Stimulated activated CD8-positive, alpha-beta memory T cell treated with anti-CD3 and anti-CD28 coated beads, Interleukin-15, amount 100 ng/mL, for 4 hours (primary cell): Measurements from ENCODE around the gene ELK3.

Experiments
- DNase-seq, 2 donors: peaks; one replicate each; pipeline ENCODE4 v3.0.0-alpha.2; 2020; ENCODE audit warnings: low read depth in 2 of 2

ELK3 gene

DNA sequence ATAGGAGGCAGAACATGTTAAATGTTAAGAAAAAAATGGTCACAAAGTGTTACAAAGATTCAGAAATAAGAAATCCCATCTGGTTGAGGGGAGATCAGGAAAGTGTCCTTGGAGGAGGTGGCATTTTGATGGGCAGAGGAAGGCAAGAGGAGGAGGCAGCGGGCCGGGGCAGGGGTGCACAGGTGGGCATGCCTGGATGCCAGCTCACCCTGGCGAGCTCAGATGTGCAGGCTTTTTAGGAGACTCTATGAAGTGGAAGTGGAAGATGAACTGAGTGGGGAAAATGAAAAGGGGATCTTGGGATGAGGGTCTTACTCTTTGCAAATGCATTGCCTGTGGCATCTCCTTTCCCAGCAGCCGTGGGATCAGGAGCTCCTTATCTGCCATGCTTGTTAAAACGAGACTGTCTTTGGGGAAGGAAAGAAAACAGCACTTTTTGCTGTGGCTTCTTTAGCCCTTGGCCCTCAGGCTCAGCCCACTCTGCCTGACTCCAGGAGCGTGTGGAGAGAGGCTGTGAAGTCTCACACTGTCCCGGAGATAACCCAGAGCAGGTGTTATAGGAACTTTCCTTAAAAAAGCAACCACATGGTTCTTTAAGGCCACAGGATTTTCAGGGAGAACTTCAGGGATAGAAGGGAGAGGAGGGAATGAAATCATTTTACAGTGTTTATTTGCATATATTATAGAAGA lies 62.6 kb downstream of the ELK3 start:
- no peak for DNase-seq

DNA sequence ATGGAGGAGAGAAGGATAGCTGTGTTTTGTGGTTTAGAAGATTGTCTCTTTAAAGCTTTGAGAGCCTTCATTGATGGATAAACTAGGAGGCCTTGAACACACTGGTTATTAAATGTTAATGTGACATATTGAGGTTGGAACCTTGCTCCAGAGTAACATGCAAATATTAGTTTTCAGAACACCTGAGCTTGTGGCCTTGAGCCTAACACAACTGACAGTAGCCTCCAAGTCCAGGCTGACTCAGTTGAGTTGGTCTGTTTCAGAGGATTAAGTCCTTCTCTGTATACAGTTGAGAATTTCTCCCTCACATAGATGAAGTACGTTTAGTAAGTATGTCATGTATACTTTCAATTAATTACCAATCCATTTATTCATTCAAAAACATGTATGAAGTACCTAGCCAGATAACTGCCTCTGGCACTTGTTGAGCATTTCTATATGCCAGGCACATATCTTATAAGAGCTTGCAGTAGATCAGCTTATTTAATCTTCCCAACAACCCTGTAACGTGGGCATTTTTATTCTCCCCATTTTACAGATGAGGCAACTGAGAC lies 63.5 kb downstream of the ELK3 start:
- no peak for DNase-seq

GRCh38 chr12:96258104-96258961 lies 64.2 kb downstream of the ELK3 start:
- DNase-seq, result no peak

- no peak for DNase-seq
Measured at GRCh38 chr12:96260231-96260630, 66.1 kb downstream of the ELK3 start.

DNA sequence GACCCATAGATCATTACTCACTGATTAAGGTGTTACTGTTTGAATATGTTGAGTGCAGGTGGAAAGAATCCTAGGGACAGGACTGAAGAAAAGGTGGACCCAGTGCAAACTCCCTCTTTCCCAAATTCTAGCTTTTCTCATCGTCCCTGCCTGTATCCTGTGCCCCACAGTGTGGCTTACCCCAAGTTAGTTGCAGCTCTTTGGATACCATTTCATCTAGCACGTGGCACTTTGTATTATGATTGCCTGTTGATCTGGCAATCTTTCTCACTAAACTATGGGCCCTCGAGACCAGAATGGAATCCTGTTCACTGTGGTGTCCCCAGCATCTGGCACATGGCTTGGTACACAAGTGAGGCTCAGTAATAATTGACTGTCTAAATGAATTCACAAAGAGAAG lies 66.5 kb downstream of the ELK3 start:
- DNase-seq, result no peak

DNA sequence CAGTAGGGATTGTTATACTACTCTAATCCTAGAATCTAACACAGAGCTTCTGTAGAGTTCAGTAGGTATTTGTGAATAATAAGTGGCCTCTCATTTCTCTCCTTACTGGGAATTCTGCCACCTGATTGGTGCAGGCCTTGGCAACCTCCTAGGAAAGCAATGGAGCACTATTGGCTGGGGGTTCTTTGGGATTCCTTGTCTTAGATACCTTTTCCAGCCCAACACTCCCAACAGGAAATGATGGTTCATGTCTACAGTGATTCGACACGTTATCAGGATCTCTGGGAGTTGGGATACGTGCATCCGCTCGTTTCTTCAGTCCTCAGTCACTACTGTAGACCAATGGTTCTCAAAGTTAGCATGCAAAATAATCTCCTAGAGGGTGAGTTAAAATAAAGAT lies 67.4 kb downstream of the ELK3 start:
- DNase-seq, result no peak

DNA sequence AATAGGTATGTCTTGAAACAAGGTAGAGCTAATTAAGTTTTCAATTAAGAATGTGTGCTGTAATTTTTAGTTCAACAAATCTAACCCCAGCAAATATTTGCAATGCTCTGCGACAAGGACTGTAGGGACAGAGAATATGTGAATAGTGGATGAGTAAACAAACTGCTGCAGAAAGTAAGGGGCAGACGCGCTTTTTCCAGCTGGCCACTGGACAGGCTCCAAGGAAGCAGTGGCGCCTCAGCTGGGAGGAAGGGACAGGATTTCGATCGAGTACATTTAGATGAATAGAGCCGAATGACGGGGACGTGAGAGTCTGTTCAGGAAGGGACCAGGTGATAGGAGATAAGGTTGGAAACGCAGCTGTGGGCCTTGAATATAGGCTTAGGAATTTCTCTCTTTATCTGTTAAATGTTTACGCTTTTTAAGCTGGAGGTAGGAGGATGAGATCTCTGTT lies 69.3 kb downstream of the ELK3 start:
- no peak for DNase-seq

GRCh38 chr12:96265400-96265799 lies 71.2 kb downstream of the ELK3 start:
- DNase-seq, result no peak

GRCh38 chr12:96265836-96266235 lies 71.7 kb downstream of the ELK3 start:
- no peak for DNase-seq

- DNase-seq, result no peak
Measured at GRCh38 chr12:96266238-96266637, 72.1 kb downstream of the ELK3 start.

- DNase-seq, result no peak
Measured at GRCh38 chr12:96271469-96272199, 77.5 kb downstream of the ELK3 start.

- DNase-seq, result no peak
Measured at GRCh38 chr12:96274331-96274730, 80.2 kb downstream of the ELK3 start.

- no peak for DNase-seq
Measured at GRCh38 chr12:96285158-96285557, 91.0 kb downstream of the ELK3 start.

DNA sequence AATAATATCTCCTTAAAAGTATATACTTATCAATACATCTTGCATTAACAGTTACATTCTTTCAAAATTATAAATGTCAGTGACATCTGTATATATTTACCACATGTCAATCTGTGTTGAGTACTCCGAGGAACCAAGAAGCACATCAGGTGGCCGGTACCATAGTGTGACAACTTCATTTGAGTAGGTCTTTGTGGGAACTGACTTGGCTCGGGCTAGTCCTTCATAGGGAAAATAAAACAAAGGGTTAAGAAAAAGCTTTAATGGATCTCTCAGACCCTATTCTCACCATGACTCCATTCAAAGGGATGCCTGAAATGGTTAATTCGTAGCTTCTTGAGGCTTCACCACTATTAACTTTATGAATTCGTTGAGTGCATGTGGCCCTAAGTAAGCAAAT lies 94.9 kb downstream of the ELK3 start:
- DNase-seq, result no peak

- DNase-seq, result no peak
Measured at GRCh38 chr12:96293093-96293492, 98.9 kb downstream of the ELK3 start.

DNA sequence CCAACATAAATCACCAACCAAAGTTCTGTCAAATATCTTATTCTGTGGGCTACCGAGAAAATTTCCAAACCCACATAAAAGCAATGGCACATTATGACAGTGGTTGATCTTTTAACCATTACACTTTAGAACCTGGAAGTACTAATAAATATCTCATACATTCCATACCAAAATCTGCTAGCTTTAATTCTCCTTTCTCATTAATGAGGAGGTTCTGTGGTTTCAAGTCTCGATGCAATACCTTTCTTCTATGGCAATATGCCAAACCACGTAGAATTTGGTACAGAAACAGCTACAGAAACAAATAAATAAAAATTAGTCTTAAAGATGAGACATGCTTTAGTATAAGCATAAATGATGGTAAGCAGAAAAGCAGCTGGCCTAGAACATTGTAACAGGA lies 100.7 kb downstream of the ELK3 start:
- no peak for DNase-seq

GRCh38 chr12:96295532-96296160 lies 101.5 kb downstream of the ELK3 start:
- no peak for DNase-seq

DNA sequence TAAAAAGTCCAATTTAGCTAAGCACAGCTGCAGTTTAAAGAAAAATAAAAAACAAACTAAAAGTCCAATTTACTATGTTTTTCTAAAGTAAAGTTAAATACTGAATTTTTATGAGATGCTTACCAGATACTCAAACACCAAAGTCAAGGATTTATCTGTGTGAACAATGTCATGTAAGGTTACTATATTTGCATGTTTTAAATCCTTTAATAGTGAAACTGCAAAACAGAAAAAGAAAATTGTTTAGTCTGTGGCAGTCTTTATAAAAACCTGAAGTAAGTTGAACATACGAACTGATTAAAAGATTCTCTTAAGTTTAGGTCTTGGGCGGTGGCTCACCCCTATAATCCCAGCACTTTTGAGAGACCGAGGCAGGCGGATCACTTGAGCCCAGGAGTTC lies 103.3 kb downstream of the ELK3 start:
- DNase-seq, result no peak

DNA sequence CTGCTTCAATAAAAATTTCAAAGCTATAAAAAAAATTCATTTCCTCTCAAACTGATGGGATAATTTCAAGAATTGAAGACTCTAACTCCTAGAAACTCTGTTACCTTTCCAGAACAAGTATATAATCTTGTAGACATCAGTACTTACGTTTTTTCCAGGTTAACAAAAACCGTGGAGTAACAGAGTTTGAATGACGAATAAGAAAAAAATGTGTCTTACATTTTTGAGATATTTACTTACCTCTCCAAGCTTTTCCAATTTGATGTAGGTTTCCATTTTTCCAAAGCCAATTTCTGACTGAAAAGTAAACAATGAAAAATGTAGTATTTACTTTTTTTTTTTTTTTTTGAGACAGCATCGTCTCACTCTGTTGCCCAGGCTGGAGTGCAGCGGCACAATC lies 105.9 kb downstream of the ELK3 start:
- DNase-seq, result no peak

DNA sequence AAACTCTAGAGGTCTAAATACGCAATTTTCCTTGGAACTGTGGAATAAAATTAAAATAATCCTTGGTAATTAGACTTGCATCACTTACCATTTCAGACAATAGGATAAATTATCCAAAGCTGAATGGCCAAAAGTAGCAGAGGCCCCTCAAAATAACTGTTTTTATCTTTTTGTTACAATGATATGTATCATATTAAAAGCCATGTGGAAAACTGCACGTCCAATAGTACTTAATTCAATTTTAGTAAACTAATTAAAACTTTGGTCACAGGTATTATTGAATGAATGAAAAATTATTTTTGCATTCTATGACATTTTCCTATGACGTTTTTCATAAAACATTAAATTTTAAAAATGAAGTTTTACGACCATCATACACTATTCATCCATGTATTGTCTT lies 107.6 kb downstream of the ELK3 start:
- DNase-seq, result no peak

GRCh38 chr12:96302687-96303310 lies 108.6 kb downstream of the ELK3 start:
- no peak for DNase-seq
